Measurements from ENCODE around the gene EIF5B.
"Not testable (repeated sequence)": the region's sequence is repeated elsewhere in the genome, so short reads cannot be mapped to it uniquely, and the experiment has no call there.

Gene EIF5B, protein sequence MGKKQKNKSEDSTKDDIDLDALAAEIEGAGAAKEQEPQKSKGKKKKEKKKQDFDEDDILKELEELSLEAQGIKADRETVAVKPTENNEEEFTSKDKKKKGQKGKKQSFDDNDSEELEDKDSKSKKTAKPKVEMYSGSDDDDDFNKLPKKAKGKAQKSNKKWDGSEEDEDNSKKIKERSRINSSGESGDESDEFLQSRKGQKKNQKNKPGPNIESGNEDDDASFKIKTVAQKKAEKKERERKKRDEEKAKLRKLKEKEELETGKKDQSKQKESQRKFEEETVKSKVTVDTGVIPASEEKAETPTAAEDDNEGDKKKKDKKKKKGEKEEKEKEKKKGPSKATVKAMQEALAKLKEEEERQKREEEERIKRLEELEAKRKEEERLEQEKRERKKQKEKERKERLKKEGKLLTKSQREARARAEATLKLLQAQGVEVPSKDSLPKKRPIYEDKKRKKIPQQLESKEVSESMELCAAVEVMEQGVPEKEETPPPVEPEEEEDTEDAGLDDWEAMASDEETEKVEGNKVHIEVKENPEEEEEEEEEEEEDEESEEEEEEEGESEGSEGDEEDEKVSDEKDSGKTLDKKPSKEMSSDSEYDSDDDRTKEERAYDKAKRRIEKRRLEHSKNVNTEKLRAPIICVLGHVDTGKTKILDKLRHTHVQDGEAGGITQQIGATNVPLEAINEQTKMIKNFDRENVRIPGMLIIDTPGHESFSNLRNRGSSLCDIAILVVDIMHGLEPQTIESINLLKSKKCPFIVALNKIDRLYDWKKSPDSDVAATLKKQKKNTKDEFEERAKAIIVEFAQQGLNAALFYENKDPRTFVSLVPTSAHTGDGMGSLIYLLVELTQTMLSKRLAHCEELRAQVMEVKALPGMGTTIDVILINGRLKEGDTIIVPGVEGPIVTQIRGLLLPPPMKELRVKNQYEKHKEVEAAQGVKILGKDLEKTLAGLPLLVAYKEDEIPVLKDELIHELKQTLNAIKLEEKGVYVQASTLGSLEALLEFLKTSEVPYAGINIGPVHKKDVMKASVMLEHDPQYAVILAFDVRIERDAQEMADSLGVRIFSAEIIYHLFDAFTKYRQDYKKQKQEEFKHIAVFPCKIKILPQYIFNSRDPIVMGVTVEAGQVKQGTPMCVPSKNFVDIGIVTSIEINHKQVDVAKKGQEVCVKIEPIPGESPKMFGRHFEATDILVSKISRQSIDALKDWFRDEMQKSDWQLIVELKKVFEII

GRCh38 chr2:99337113-99338028, at the start of gene EIF5B:
EIF5B (plus strand) TSS chr2:99337389; CDS start chr2:99337555, 166 bp downstream.
- peak; percentile 93 for DNase-seq (ENCODE audit: low read depth, low spot score)
- WGBS (ENCODE audit: insufficient coverage, insufficient read length), result no CpG with 5 or more reads among the region's 87 CpGs
- Histone ChIP-seq H3K27me3 (ENCODE audit: control insufficient read depth, insufficient read depth, low read length) (no peaks in the 10 kb centered on the region), H3K4me3 (ENCODE audit: low read length) (peak within 1 kb of the TSS; percentile 82), H3K27ac (ENCODE audit: low read length) (no peak within 1 kb of the TSS), H3K36me3 (ENCODE audit: control insufficient read depth, insufficient read depth, low read length) (peaks cover 2% of the 10 kb centered on the region; the same call in 1 of the 2 replicates), H3K9me3 (ENCODE audit: control insufficient read depth, insufficient read depth, low read length) (no peaks in the 10 kb centered on the region), H3K4me1 (ENCODE audit: control insufficient read depth, insufficient read depth, low read length) (no peaks in the 10 kb centered on the region)

DNA sequence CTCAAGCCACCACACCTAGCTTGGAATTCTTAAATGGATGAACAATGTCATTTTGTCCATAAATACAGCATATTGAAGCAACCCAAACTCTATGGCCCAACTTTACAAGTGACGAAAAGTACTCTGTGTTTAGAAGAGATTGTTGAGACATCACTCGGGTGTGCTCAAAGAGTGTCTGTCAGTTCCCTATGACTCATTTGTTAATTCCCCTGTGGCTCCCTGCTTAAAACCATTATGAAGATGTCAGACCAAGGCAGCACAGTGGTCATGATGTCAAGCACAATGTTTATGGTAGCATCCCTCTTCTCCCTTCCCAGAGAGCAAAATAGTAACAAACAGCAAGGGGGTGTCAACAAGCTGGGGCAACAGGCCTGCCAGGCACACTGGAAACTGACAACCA, 39.2 kb upstream of the EIF5B start:
- no peak for DNase-seq (ENCODE audit: low read depth, low spot score)
- H3K9me3 ChIP-seq (ENCODE audit: control insufficient read depth, insufficient read depth, low read length), result no peaks in the 10 kb centered on the region
- no peaks in the 10 kb centered on the region for H3K36me3 ChIP-seq (ENCODE audit: control insufficient read depth, insufficient read depth, low read length)
- H3K27me3 ChIP-seq (ENCODE audit: control insufficient read depth, insufficient read depth, low read length), result no peaks in the 10 kb centered on the region
- no CpG with 5 or more reads among the region's 2 CpGs for WGBS (ENCODE audit: insufficient coverage, insufficient read length)
- no peak overlapping the region for H3K27ac ChIP-seq (ENCODE audit: low read length)
- H3K4me3 ChIP-seq (ENCODE audit: low read length), result no peak overlapping the region
- H3K4me1 ChIP-seq (ENCODE audit: control insufficient read depth, insufficient read depth, low read length), result no peaks in the 10 kb centered on the region

DNA sequence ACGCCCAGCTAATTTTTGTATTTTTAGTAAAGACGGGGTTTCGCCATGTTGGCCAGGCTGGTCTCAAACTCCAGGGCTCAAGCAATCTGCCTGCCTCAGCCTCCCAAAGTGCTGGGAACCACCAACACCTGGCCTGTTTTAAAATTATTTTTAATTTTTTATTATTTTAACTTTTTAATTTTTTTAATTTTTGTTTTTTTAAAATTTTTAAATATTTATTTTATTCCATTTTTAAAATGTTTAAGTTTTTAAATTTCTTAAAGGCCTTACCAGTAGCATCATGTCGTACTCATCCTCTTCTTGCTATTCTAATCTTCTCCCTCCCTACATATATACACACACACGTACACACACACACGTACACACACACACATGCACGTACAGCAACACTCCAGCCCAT, 37.6 kb upstream of the EIF5B start:
- Histone ChIP-seq H3K36me3 (ENCODE audit: control insufficient read depth, insufficient read depth, low read length) (no peaks in the 10 kb centered on the region), H3K27me3 (ENCODE audit: control insufficient read depth, insufficient read depth, low read length) (no peaks in the 10 kb centered on the region)
- WGBS (ENCODE audit: insufficient coverage, insufficient read length), result 100% methylated on average over 3 of the region's 7 CpGs

DNA sequence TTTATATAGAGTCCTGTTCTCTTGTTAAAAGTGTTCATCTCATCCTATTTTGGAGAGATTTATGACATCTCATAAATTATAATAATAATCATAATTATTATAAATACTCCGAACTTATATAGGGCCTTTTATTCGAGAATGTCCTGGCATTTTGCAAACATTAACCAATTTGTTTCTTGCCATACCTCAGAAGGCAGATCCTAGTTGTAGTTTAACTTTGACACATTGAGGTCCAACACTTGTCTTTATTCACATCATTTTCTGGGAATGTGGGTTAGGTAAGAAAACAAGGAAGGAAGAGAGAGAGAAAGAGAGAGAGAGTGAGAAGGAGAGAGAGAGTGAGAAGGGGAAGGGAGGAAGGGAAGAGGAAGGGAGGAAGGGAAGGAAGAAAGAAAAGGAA, 36.1 kb upstream of the EIF5B start, which contains the start of gene LYG1:
LYG1 (minus strand) TSS at position 101 of the 400 bp plus-strand sequence. CDS start 5,527 bp downstream, outside the sequence.
- H3K27ac ChIP-seq (ENCODE audit: low read length); H3K4me1 ChIP-seq (ENCODE audit: control insufficient read depth, insufficient read depth, low read length); H3K27me3 ChIP-seq (ENCODE audit: control insufficient read depth, insufficient read depth, low read length); H3K4me3 ChIP-seq (ENCODE audit: low read length); DNase-seq (ENCODE audit: low read depth, low spot score); H3K9me3 ChIP-seq (ENCODE audit: control insufficient read depth, insufficient read depth, low read length); H3K36me3 ChIP-seq (ENCODE audit: control insufficient read depth, insufficient read depth, low read length): not testable (repeated sequence)
- WGBS (ENCODE audit: insufficient coverage, insufficient read length), result no CpG with 5 or more reads among the region's 2 CpGs

More for the DNA sequence above, 37.6 kb upstream of the EIF5B start:
- Histone ChIP-seq H3K4me1 (ENCODE audit: control insufficient read depth, insufficient read depth, low read length) (no peaks in the 10 kb centered on the region), H3K4me3 (ENCODE audit: low read length) (no peak overlapping the region), H3K27ac (ENCODE audit: low read length) (no peak overlapping the region), H3K9me3 (ENCODE audit: control insufficient read depth, insufficient read depth, low read length) (no peaks in the 10 kb centered on the region)
- DNase-seq (ENCODE audit: low read depth, low spot score), result no peak

DNA sequence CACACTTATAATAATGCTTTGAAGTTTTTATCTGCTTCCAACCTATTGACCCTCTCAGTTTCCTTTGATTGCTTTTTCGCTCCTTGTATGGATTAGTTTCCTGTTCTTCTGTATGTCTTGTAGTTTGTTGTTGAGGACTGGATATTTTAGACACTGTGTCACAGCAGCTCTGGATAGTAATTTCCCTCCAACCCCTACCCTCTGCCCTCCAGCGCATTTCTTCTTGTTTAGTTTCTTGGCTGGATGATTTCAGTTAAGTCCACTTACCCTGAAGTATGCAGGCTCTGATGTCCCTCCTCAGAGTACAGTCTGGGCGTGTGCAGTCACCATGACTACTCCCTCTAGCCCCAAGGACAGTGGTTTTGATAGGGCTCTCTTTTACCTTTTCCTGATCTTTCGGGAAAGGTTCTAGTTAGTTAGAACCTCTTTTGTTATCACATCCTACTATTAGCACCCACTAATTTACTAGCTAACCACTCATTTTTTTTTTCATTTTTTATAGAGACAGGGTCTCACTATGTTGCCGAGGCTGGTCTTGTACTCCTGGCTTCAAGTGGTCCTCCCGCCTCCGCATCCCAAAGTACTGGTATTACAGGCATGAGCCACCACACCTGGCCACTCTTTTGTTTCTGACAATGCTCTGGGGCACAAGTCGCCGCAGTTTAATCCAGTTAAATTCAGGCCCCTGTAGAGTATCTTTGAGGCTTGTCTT, 19.9 kb upstream of the EIF5B start:
- no peaks in the 10 kb centered on the region for H3K36me3 ChIP-seq (ENCODE audit: control insufficient read depth, insufficient read depth, low read length)
- WGBS (ENCODE audit: insufficient coverage, insufficient read length), result no CpG with 5 or more reads among the region's 9 CpGs
- H3K27ac ChIP-seq (ENCODE audit: low read length), result no peak overlapping the region
- DNase-seq (ENCODE audit: low read depth, low spot score), result no peak
- H3K9me3 ChIP-seq (ENCODE audit: control insufficient read depth, insufficient read depth, low read length), result no peaks in the 10 kb centered on the region
- no peak overlapping the region for H3K4me3 ChIP-seq (ENCODE audit: low read length)
- no peaks in the 10 kb centered on the region for H3K27me3 ChIP-seq (ENCODE audit: control insufficient read depth, insufficient read depth, low read length)
- no peaks in the 10 kb centered on the region for H3K4me1 ChIP-seq (ENCODE audit: control insufficient read depth, insufficient read depth, low read length)

GRCh38 chr2:99317873-99318200, 19.4 kb upstream of the EIF5B start:
- not testable (repeated sequence) for H3K9me3 ChIP-seq (ENCODE audit: control insufficient read depth, insufficient read depth, low read length); H3K4me1 ChIP-seq (ENCODE audit: control insufficient read depth, insufficient read depth, low read length); H3K36me3 ChIP-seq (ENCODE audit: control insufficient read depth, insufficient read depth, low read length); DNase-seq (ENCODE audit: low read depth, low spot score); H3K4me3 ChIP-seq (ENCODE audit: low read length); H3K27me3 ChIP-seq (ENCODE audit: control insufficient read depth, insufficient read depth, low read length); H3K27ac ChIP-seq (ENCODE audit: low read length)
- WGBS (ENCODE audit: insufficient coverage, insufficient read length), result no CpG with 5 or more reads among the region's 7 CpGs

DNA sequence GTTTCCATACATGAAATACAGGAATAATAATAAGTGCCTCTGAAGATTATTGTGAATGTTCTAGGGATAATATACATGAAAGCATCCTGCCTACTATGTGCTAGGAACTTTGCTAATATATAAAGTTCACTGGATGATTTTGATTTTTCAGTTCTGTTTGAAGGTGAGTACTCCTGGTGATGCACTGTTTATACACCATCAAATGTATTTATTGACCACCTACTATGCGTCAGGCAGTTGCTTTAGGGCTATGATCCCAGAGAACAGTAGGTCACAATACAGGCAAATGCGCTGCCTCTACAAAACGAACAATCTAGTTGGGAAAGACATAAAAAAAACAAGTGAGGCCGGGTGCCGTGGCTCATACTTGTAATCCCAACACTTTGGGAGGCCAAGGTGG, 11.8 kb upstream of the EIF5B start:
- H3K4me1 ChIP-seq (ENCODE audit: control insufficient read depth, insufficient read depth, low read length), result no peaks in the 10 kb centered on the region
- no CpG with 5 or more reads among the region's 5 CpGs for WGBS (ENCODE audit: insufficient coverage, insufficient read length)

GRCh38 chr2:99335911-99336803, 1.0 kb upstream of the EIF5B start, which contains the start of gene TXNDC9:
TXNDC9 (minus strand) TSS chr2:99336333; CDS start chr2:99333210, 3,123 bp downstream.
- no CpG with 5 or more reads among the region's 60 CpGs for WGBS (ENCODE audit: insufficient coverage, insufficient read length)
- peak; percentile 99 for DNase-seq (ENCODE audit: low read depth, low spot score)
- H3K27ac ChIP-seq (ENCODE audit: low read length), result no peak within 1 kb of the TSS
- H3K9me3 ChIP-seq (ENCODE audit: control insufficient read depth, insufficient read depth, low read length), result no peaks in the 10 kb centered on the region
- H3K4me3 ChIP-seq (ENCODE audit: low read length), result peak within 1 kb of the TSS; percentile 82; the same call in 1 of the 2 replicates
- H3K36me3 ChIP-seq (ENCODE audit: control insufficient read depth, insufficient read depth, low read length), result peaks cover 5% of the 10 kb centered on the region; the same call in 1 of the 2 replicates
- no peaks in the 10 kb centered on the region for H3K27me3 ChIP-seq (ENCODE audit: control insufficient read depth, insufficient read depth, low read length)
- H3K4me1 ChIP-seq (ENCODE audit: control insufficient read depth, insufficient read depth, low read length), result no peaks in the 10 kb centered on the region

More for the DNA sequence above, 11.8 kb upstream of the EIF5B start:
- DNase-seq (ENCODE audit: low read depth, low spot score), result no peak
- Histone ChIP-seq H3K36me3 (ENCODE audit: control insufficient read depth, insufficient read depth, low read length) (peaks cover 16% of the 10 kb centered on the region; the same call in 1 of the 2 replicates), H3K9me3 (ENCODE audit: control insufficient read depth, insufficient read depth, low read length) (no peaks in the 10 kb centered on the region), H3K27ac (ENCODE audit: low read length) (no peak overlapping the region), H3K27me3 (ENCODE audit: control insufficient read depth, insufficient read depth, low read length) (no peaks in the 10 kb centered on the region), H3K4me3 (ENCODE audit: low read length) (no peak overlapping the region)
